ENCODE data around the gene CALR. TPM values are rescaled to one million over a fixed set of nuclear protein-coding genes. Genes with fewer than 3 reads are reported as not detected.

CALR gene
- total and polyA plus RNA-seq, 9 of the 15 experiments (the other 6 are each of a cell fraction or from before 2014, with no cell fraction given), result 126 to 811 (median 642) TPM

- TF ChIP-seq ZC3H4 (CRISPR knock-in tag; IDR thresholded peaks at IDR 0.05; ENCODE audit: borderline replicate concordance) (peak; percentile 13; the same call in 1 of the 2 replicates), TARDBP (IDR thresholded peaks at IDR 0.05) (0 out of 2 replicates have a peak, but pooled peaks have one; percentile 44), TAF1 (IDR thresholded peaks at IDR 0.05; ENCODE audit: control insufficient read depth, extremely low read depth, insufficient read depth, low read length, severe bottlenecking) (peak; percentile 96), GTF2A2 (tag; IDR thresholded peaks at IDR 0.05) (peak; percentile 66), HDAC6 (IDR thresholded peaks at IDR 0.05; ENCODE audit: low read depth, low read length) (no peak), POLR3G (IDR thresholded peaks at IDR 0.05; ENCODE audit: extremely low read depth, insufficient read length, insufficient replicate concordance) (no peak), ZNF592 (IDR thresholded peaks at IDR 0.05) (peak; percentile 72), ATF7 (IDR thresholded peaks at IDR 0.05) (peak; percentile 76), CHD1 (IDR thresholded peaks at IDR 0.05; ENCODE audit: low read length) (no peak), NFIC (IDR thresholded peaks at IDR 0.05) (0 out of 2 replicates have a peak, but pooled peaks have one; percentile 31), SP2 (IDR thresholded peaks at IDR 0.05; ENCODE audit: extremely low read depth, low read depth, low read length, poor library complexity, severe bottlenecking) (no peak), HCFC1 (IDR thresholded peaks at IDR 0.05; ENCODE audit: low read depth, low read length) (peak; percentile 75), ZNF780A (CRISPR knock-in tag; IDR thresholded peaks at IDR 0.05) (no peak)
- TF ChIP-seq, protein P1, sequence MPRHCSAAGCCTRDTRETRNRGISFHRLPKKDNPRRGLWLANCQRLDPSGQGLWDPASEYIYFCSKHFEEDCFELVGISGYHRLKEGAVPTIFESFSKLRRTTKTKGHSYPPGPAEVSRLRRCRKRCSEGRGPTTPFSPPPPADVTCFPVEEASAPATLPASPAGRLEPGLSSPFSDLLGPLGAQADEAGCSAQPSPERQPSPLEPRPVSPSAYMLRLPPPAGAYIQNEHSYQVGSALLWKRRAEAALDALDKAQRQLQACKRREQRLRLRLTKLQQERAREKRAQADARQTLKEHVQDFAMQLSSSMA (CRISPR knock-in tag; IDR thresholded peaks at IDR 0.05), result peak; percentile 91; the same call in 1 of the 2 replicates
- TF ChIP-seq, protein P2, sequence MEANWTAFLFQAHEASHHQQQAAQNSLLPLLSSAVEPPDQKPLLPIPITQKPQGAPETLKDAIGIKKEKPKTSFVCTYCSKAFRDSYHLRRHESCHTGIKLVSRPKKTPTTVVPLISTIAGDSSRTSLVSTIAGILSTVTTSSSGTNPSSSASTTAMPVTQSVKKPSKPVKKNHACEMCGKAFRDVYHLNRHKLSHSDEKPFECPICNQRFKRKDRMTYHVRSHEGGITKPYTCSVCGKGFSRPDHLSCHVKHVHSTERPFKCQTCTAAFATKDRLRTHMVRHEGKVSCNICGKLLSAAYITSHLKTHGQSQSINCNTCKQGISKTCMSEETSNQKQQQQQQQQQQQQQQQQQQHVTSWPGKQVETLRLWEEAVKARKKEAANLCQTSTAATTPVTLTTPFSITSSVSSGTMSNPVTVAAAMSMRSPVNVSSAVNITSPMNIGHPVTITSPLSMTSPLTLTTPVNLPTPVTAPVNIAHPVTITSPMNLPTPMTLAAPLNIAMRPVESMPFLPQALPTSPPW (CRISPR knock-in tag; IDR thresholded peaks at IDR 0.05), result peak; percentile 69; the same call in 1 of the 2 replicates
- TF ChIP-seq, protein P3, sequence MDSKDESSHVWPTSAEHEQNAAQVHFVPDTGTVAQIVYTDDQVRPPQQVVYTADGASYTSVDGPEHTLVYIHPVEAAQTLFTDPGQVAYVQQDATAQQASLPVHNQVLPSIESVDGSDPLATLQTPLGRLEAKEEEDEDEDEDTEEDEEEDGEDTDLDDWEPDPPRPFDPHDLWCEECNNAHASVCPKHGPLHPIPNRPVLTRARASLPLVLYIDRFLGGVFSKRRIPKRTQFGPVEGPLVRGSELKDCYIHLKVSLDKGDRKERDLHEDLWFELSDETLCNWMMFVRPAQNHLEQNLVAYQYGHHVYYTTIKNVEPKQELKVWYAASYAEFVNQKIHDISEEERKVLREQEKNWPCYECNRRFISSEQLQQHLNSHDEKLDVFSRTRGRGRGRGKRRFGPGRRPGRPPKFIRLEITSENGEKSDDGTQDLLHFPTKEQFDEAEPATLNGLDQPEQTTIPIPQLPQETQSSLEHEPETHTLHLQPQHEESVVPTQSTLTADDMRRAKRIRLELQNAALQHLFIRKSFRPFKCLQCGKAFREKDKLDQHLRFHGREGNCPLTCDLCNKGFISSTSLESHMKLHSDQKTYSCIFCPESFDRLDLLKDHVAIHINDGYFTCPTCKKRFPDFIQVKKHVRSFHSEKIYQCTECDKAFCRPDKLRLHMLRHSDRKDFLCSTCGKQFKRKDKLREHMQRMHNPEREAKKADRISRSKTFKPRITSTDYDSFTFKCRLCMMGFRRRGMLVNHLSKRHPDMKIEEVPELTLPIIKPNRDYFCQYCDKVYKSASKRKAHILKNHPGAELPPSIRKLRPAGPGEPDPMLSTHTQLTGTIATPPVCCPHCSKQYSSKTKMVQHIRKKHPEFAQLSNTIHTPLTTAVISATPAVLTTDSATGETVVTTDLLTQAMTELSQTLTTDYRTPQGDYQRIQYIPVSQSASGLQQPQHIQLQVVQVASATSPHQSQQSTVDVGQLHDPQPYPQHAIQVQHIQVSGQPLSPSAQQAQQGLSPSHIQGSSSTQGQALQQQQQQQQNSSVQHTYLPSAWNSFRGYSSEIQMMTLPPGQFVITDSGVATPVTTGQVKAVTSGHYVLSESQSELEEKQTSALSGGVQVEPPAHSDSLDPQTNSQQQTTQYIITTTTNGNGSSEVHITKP (IDR thresholded peaks at IDR 0.05; ENCODE audit: partially characterized antibody), result peak; percentile 79
These were observed 18.3 kb downstream of the CALR start, which contains the start of gene GADD45GIP1 (continued) for GRCh38 chr19:12956446-12957388.
